Ishikawa (cell line): ENCODE results near the gene CALHM1.

Source experiments
- EP300 ChIP-seq: IDR thresholded peaks from 2 replicates; pipeline ENCODE4 v1.6.1; 2012; ENCODE audit warnings: borderline replicate concordance
- RAD21 ChIP-seq: IDR thresholded peaks from 2 replicates; pipeline ENCODE4 v1.6.1; 2012; ENCODE audit warnings: low read depth
- TAF1 ChIP-seq: IDR thresholded peaks from 2 replicates; pipeline ENCODE4 v1.6.1; 2012; ENCODE audit warnings: low read depth, mild to moderate bottlenecking
- TEAD4 ChIP-seq: IDR thresholded peaks from 2 replicates; pipeline ENCODE4 v1.6.1; 2012
- USF1 ChIP-seq: IDR thresholded peaks from 2 replicates; pipeline ENCODE4 v1.6.1; 2012
- YY1 ChIP-seq: IDR thresholded peaks from 2 replicates; pipeline ENCODE4 v1.6.1; 2012; ENCODE audit warnings: low read depth

GRCh38 chr10:103469201-103469600 lies 10.5 kb upstream of the CALHM1 start:
- no peak for TF ChIP-seq RAD21
- TF ChIP-seq YY1, result no peak
- TF ChIP-seq USF1, result no peak
- TF ChIP-seq TAF1, result no peak
- no peak for TF ChIP-seq EP300
- TF ChIP-seq TEAD4, result no peak
